Kidney tubule cell (primary cell): ENCODE data around the gene HYAL1.
"Not testable (repeated sequence)": the region's sequence is repeated elsewhere in the genome, so short reads cannot be mapped to it uniquely, and the experiment has no call there.

ENCODE experiments used
- DNase-seq: peaks from one replicate; pipeline ENCODE4 v3.0.0-alpha.2; 2018; ENCODE audit warnings: low spot score

The HYAL1 gene

DNA sequence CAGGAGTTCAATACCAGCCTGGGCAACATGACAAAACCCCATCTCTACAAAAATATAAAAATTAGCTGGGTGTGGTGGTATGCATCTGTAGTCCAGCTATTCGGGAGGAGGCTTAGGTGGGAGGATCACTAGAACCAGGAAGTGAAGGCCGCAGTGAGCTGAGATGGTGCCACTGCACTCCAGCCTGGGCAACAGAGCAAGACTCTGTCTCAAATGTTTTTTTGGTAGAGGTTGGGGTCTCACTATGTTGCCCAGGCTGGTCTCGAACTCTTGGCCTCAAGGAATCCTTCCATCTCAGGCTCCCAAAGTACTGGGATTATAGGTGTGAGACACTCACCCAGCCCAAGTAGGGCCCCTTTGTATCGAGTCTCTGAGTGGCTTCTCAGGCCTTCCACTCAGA lies 9.3 kb downstream of the HYAL1 start:
- no peak for DNase-seq

DNA sequence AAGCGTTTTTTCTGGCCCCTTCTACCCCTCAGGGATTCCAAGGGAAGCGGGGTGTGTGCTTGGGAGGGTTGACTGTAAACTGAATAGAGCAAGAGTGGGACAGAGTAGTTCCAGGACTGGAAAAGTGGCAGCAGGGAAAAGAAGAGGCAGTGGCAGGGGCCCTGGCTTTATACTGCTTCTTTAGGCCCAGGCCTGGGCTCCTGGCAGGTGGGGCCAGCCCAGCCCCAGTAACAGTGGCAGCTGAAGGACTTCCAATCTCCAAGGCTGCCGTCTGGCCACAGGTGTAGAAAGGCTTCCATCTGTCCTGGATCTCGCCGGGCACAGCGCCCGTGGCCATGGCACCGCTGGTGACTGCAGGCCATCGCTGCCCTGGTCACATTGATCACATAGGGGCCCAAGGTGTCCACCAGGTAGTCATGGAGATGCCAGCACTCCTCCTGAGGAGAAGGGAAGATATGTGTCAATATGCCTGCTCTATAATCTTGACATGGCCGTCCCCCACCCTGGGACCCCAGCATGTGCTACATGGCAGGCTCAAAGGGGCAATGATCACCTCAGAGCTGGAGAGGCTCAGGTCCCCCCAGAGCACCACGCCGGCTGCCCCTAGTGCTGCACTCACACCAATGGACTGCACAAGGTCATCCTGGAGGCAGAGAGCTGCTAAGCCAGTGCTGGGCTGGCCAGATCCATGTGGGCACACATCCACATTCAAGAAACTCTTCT lies 10.1 kb downstream of the HYAL1 start:
- no peak for DNase-seq

GRCh38 chr3:50292159-50293078 lies 11.0 kb downstream of the HYAL1 start, which contains the start of gene IFRD2:
Gene IFRD2 (minus strand): TSS chr3:50292429. CDS start chr3:50292274, 155 bp downstream.
- peak; percentile 98 for DNase-seq

GRCh38 chr3:50290161-50290641 lies 13.2 kb downstream of the HYAL1 start:
- no peak for DNase-seq

GRCh38 chr3:50289130-50289529 lies 14.2 kb downstream of the HYAL1 start:
- DNase-seq: no peak

DNA sequence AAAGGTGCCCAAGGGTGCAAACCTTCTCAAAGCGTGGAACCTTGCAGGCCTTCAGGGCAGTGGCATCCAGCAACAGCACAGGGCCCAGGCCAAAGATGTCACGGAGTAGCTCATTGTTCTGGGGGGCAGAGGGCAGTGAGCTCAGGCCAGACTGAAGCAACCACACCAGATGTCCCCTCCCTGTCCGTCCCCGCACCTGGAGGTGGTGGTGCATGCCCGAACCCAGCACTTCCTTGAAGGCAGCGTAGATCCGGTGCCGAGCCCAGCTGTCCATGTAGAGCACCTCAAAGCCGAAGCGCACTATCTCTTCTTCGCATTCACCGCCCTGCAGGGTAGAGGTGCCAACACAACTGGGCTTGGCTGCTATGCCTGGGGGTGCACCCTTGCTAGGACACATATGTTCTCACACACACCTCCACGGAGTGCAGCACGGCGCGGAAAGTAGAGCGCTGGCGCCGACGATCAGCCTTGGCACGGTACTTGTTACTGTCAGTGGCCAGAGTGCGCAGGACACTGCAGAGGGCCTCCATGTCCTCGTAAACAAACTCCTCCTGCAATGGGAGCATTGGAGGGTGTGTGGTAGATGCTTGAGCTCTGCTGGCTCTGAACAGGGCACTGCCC lies 14.9 kb downstream of the HYAL1 start:
- no peak for DNase-seq

DNA sequence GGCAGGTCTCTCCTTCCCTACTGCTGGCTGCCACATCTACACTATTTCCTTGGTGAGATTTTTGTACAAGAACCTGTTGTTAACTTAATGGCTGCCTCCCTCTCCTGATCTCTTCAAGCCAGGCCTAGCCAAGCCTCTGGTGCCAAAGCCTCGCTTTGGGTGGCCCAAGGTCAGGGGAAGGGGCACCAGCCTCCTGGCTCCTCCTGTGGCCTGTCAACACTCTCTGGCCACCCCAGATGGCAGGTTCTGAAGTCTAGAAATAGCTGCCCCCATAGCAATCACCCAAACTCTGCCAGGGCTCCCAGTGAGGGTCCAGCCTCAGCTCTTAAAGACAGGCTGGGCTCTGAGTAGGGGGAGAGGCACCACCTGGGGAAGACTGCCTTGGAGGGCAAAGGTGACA lies 16.1 kb downstream of the HYAL1 start:
- DNase-seq: no peak

GRCh38 chr3:50286322-50287227 lies 16.8 kb downstream of the HYAL1 start:
- DNase-seq: no peak

DNA sequence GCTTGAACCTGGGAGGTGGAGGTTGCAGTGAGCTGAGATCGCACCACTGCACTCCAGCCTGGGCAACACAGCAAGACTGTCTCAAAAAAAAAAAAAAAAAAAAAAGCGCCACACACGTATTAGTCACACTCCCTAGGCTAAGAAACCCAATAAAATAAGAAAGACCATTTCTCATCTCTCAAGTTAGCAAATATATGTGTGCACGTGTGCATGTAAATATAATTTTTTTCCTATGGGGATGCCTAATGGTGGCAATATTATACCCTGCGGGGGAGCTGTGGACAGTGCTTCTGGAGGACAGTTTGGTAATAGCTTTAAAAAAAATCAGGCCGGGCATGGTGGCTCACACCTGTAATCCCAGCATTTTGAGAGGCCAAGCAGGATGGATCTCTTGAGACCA lies 19.3 kb downstream of the HYAL1 start:
- not testable (repeated sequence) for DNase-seq

- no peak for DNase-seq
Observed at GRCh38 chr3:50279255-50280016, 23.9 kb downstream of the HYAL1 start.

- DNase-seq: no peak
Observed at GRCh38 chr3:50278880-50279224, 24.5 kb downstream of the HYAL1 start, which contains the start of gene LSMEM2. Gene LSMEM2 (plus strand): TSS chr3:50279087. CDS start chr3:50279114, 27 bp downstream.

GRCh38 chr3:50278123-50278879 lies 25.1 kb downstream of the HYAL1 start:
- no peak for DNase-seq

DNA sequence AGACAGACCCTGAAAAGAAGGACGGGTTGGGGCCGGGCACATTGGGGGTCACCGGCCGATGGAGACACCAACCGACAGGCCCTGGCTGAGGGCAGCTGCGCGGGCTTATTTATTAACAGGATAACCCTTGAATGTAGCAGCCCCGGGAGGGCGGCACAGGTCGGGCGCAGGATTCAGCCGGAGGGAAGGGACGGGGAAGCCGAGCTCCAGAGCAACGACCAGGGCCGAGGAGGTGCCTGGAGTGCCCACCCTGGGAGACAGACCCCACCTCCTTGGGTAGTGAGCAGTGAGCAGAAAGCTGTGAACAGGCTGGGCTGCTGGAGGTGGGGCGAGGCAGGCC lies 26.6 kb downstream of the HYAL1 start:
- DNase-seq: no peak

GRCh38 chr3:50275996-50276761 lies 27.2 kb downstream of the HYAL1 start:
- no peak for DNase-seq

GRCh38 chr3:50275141-50275995 lies 28.0 kb downstream of the HYAL1 start:
- no peak for DNase-seq

DNA sequence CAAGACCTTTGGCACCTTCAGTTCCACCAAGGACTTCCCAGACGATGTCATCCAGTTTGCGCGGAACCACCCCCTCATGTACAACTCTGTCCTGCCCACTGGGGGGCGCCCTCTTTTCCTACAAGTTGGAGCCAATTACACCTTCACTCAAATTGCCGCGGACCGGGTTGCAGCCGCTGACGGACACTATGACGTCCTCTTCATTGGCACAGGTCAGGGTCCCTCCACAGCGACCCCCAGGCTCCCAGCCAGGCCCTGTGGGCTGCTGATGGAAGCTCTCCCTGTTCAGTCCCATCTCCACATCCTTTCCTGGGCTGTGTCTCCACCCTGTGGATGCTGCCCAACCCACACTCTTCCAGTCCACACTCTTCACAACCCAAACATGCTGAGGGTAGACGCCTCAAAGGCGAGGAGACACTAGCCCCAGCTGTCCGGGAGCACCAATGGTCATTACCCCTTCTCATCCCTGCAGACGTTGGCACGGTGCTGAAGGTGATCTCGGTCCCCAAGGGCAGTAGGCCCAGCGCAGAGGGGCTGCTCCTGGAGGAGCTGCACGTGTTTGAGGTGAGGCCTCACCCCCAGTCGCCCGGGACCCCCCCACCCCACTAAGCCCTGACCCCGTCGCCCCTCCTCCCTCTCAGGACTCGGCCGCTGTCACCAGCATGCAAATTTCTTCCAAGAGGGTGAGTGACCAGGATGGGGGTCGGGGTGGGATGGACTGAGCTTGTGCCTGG lies 28.8 kb downstream of the HYAL1 start:
- peak; percentile 66 for DNase-seq

DNA sequence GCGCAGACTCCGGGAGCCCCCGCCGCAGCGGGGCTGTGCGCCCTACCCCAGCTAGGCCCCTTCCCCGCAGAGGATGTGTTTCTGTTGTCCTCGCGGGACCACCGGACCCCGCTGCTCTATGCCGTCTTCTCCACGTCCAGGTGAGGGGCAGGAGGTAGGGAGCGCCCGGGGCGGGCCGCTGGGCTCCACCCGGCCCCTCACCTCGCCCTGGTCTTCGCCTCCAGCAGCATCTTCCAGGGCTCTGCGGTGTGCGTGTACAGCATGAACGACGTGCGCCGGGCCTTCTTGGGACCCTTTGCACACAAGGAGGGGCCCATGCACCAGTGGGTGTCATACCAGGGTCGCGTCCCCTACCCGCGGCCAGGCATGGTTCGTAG lies 29.7 kb downstream of the HYAL1 start:
- DNase-seq: no peak
